ENCODE measurements around the gene NAALAD2.

NAALAD2 gene

DNA sequence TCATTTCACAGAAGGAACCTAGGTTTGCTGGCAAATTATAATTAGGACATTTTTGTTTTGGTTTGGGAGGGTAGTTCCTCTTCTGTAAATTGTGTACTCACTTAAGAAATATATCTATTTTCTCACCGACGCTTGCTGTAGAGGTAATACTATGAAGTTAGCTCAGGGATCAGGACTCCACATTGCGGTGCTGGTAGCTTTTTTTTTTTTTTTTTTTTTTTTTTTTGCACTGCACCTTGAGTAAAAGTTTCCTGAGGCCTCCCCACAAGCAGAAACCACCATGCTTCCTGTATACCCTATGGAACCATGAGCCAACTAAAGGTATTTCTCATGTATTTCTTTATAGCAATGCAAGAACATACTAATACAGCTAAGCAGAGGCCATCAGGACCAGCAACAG lies 34.0 kb upstream of the NAALAD2 start:
- no peak overlapping the region for H3K4me2 ChIP-seq (ENCODE audit: low read depth, low read length, poor library complexity, severe bottlenecking)
- no peaks in the 10 kb centered on the region for H3K79me2 ChIP-seq (ENCODE audit: insufficient read depth, low read length)
- H4K20me1 ChIP-seq (ENCODE audit: low read depth, low read length): no peaks in the 10 kb centered on the region
- H3K36me3 ChIP-seq (ENCODE audit: low read length): no peaks in the 10 kb centered on the region
- TF ChIP-seq CTCF (IDR thresholded peaks at IDR 0.05; ENCODE audit: insufficient read depth, low read length, poor library complexity, severe bottlenecking): no peak
- no peak for TF ChIP-seq EZH2phosphoT487 (conservative IDR thresholded peaks at IDR 0.05; ENCODE audit: low read length)
- no peaks in the 10 kb centered on the region for H3K9me3 ChIP-seq (ENCODE audit: insufficient read depth, low read length)
- H3K9me2 ChIP-seq (replicated peaks; ENCODE audit: insufficient read depth, low read length): no peaks in the 10 kb centered on the region; the same call in 1 of the 2 replicates
- H3F3A ChIP-seq (ENCODE audit: insufficient read depth): no peaks in the 10 kb centered on the region
- H3K9ac ChIP-seq (ENCODE audit: low read length): no peak overlapping the region
- H3K27ac ChIP-seq (ENCODE audit: low read depth, low read length): no peak overlapping the region
- no peak overlapping the region for H3K4me3 ChIP-seq (ENCODE audit: insufficient read depth, low read length, poor library complexity, severe bottlenecking)
- H3K27me3 ChIP-seq (ENCODE audit: low read length): no peaks in the 10 kb centered on the region
- no peak overlapping the region for H2AFZ ChIP-seq (ENCODE audit: low read depth, low read length, severe bottlenecking)

DNA sequence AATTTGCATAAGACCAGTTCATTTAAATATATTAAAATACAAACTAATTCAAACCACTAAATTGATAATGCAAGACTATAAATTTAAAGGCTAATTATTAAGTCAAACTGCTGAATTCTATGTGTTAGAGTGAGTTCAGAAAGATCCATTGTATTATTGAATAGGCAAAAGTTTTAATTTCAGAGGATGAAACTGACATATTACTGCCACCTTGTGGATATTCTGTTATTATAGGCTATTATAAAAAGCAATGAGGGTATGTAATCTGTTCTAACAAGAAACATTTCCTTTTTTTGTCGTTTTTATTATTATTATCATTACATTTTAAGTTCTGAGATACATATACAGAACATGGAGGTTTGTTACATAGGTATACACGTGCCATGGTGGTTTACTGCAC lies 20.9 kb upstream of the NAALAD2 start:
- Histone ChIP-seq H3K4me2 (ENCODE audit: low read depth, low read length, poor library complexity, severe bottlenecking) (no peak overlapping the region), H2AFZ (ENCODE audit: low read depth, low read length, severe bottlenecking) (no peak overlapping the region), H4K20me1 (ENCODE audit: low read depth, low read length) (no peaks in the 10 kb centered on the region), H3K9me2 (replicated peaks; ENCODE audit: insufficient read depth, low read length) (no peaks in the 10 kb centered on the region), H3K4me3 (ENCODE audit: insufficient read depth, low read length, poor library complexity, severe bottlenecking) (no peak overlapping the region), H3K36me3 (ENCODE audit: low read length) (no peaks in the 10 kb centered on the region), H3F3A (ENCODE audit: insufficient read depth) (no peaks in the 10 kb centered on the region), H3K79me2 (ENCODE audit: insufficient read depth, low read length) (no peaks in the 10 kb centered on the region), H3K27ac (ENCODE audit: low read depth, low read length) (no peak overlapping the region), H3K9ac (ENCODE audit: low read length) (no peak overlapping the region), H3K27me3 (ENCODE audit: low read length) (no peaks in the 10 kb centered on the region), H3K9me3 (ENCODE audit: insufficient read depth, low read length) (no peaks in the 10 kb centered on the region)
- no peak for TF ChIP-seq EZH2phosphoT487 (conservative IDR thresholded peaks at IDR 0.05; ENCODE audit: low read length)
- peak; percentile 24 for TF ChIP-seq CTCF (IDR thresholded peaks at IDR 0.05; ENCODE audit: insufficient read depth, low read length, poor library complexity, severe bottlenecking)

DNA sequence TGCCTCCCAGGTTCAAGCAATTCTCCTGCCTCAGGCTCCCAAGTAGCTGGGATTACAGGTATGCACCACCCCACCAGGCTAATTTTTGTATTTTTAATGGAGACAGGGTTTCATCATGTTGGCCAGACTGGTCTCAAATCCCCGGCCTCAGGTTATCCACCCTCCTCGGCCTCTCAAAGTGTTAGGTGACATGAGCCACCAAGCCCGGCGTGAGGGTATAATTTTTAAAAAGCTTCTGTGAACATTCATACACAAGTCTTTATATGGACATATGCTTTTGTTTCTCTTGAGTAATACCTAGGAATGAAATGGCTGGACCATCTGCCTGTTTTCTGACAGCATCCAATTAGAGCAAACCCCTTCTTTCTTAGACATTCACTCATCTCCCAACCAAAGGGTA lies 14.3 kb upstream of the NAALAD2 start:
- Histone ChIP-seq H3K27ac (ENCODE audit: low read depth, low read length) (no peak overlapping the region), H3F3A (ENCODE audit: insufficient read depth) (no peaks in the 10 kb centered on the region), H3K9me3 (ENCODE audit: insufficient read depth, low read length) (no peaks in the 10 kb centered on the region), H3K4me2 (ENCODE audit: low read depth, low read length, poor library complexity, severe bottlenecking) (no peak overlapping the region), H3K36me3 (ENCODE audit: low read length) (no peaks in the 10 kb centered on the region), H2AFZ (ENCODE audit: low read depth, low read length, severe bottlenecking) (no peak overlapping the region), H3K4me3 (ENCODE audit: insufficient read depth, low read length, poor library complexity, severe bottlenecking) (no peak overlapping the region), H3K9ac (ENCODE audit: low read length) (no peak overlapping the region), H3K9me2 (replicated peaks; ENCODE audit: insufficient read depth, low read length) (no peaks in the 10 kb centered on the region), H3K27me3 (ENCODE audit: low read length) (no peaks in the 10 kb centered on the region), H3K79me2 (ENCODE audit: insufficient read depth, low read length) (no peaks in the 10 kb centered on the region), H4K20me1 (ENCODE audit: low read depth, low read length) (no peaks in the 10 kb centered on the region)
- TF ChIP-seq EZH2phosphoT487 (conservative IDR thresholded peaks at IDR 0.05; ENCODE audit: low read length) (no peak), CTCF (IDR thresholded peaks at IDR 0.05; ENCODE audit: insufficient read depth, low read length, poor library complexity, severe bottlenecking) (no peak)
